HCT116 (cell line): ENCODE data around the gene CEMIP2. TPM values are rescaled to one million over a fixed set of nuclear protein-coding genes. Genes with fewer than 3 reads are reported as not detected.

Source experiments
- ATAC-seq: fragments of 200-7000 bp; cut with Tn5 transposase; 2 replicates; pipeline ENCODE4 v1.9.1; 2020; ENCODE audit warnings: mild to moderate bottlenecking, moderate library complexity
- BruUV-seq: library from RNA; stranded (reverse); fragments of 400-500 nt; replicated peaks from 2 replicates; lab custom pipeline; 2021; lab: Mats Ljungman, UMichigan
- CTCF ChIA-PET: fragments of 300-600 bp; sonication (Branson Sonifier 250); formaldehyde crosslinking; loops from one replicate; lab custom pipeline; 2021; ENCODE audit warnings: antibody characterized with exemption; lab: Charles Lee
- POLR2A ChIA-PET: fragments of 300-600, 350-600 bp; sonication (Branson Sonifier 250); formaldehyde crosslinking; loops from one replicate; lab custom pipeline; 2021; ENCODE audit warnings: antibody characterized with exemption; lab: Charles Lee
- RAD21 ChIA-PET, 2 experiments: fragments of 300-600 bp; sonication (Branson Sonifier 250); formaldehyde crosslinking; loops; one replicate each; lab custom pipeline; 2023; ENCODE audit warnings: low total read pairs in 2 of 2; ENCODE audit not compliant: uncharacterized antibody in 2 of 2, unreplicated experiment in 2 of 2, low non-redundant PET in 1 of 2; lab: Charles Lee
- DNase-seq: peaks from one replicate; pipeline ENCODE4 v3.0.0-alpha.2; 2010; ENCODE audit warnings: low read depth, low spot score
- H2AFZ ChIP-seq: fragments of 200-600 bp; shearing (Covaris generic), sonication (generic); 2 replicates; pipeline ENCODE4 v1.6.1; 2017; ENCODE audit warnings: low read depth, mixed run types, mixed read lengths, antibody characterized with exemption, low read length; ENCODE audit not compliant: poor library complexity, severe bottlenecking
- H3K27ac ChIP-seq: 2 replicates; pipeline ENCODE4 v1.5.1; 2012; ENCODE audit warnings: low read depth, low read length
- H3K27me3 ChIP-seq: fragments of 200-600 bp; sonication (generic); 2 replicates; pipeline ENCODE4 v1.6.1; 2016; ENCODE audit warnings: mixed run types, low read length, mixed read lengths; ENCODE audit not compliant: insufficient read depth
- H3K36me3 ChIP-seq, 2 experiments: fragments of 200-500 bp in 1 of 2; fragments of 200-600 bp in 1 of 2; sonication (Bioruptor generic) in 1 of 2; sonication (generic) in 1 of 2; 2 replicates each; pipeline versions ENCODE4 v1.5.1 to v1.6.1; 2014 to 2016; ENCODE audit warnings: low read length in 2 of 2, inconsistent platforms in 1 of 2, mixed read lengths in 1 of 2, mixed run types in 1 of 2; ENCODE audit not compliant: insufficient read depth in 2 of 2, control insufficient read depth in 1 of 2
- H3K4me1 ChIP-seq, 2 experiments: fragments of 200-600 bp in 1 of 2; sonication (generic) in 1 of 2; 2 replicates each; pipeline versions ENCODE4 v1.5.1 to v1.6.1; 2012 to 2017; ENCODE audit warnings: low read length in 2 of 2, inconsistent platforms in 1 of 2, mild to moderate bottlenecking in 1 of 2, mixed read lengths in 1 of 2, mixed run types in 1 of 2, moderate library complexity in 1 of 2; ENCODE audit not compliant: insufficient read depth in 2 of 2, control insufficient read depth in 1 of 2
- H3K4me2 ChIP-seq: fragments of 200-600 bp; sonication (generic); 2 replicates; pipeline ENCODE4 v1.6.1; 2017; ENCODE audit warnings: mixed run types, low read length, mixed read lengths
- H3K4me3 ChIP-seq, 2 experiments: fragments of 200-600 bp in 1 of 2; sonication (generic) in 1 of 2; replicated peaks in 1 of 2; 2 replicates each; pipeline ENCODE4 v1.5.1; 2011 to 2016; ENCODE audit warnings: low read length in 2 of 2, control low read depth in 1 of 2, low read depth in 1 of 2, mild to moderate bottlenecking in 1 of 2, mixed read lengths in 1 of 2, mixed run types in 1 of 2
- H3K79me2 ChIP-seq: fragments of 200-600 bp; sonication (generic); 2 replicates; pipeline ENCODE4 v1.6.1; 2017; ENCODE audit warnings: mild to moderate bottlenecking, mixed run types, low read length, moderate library complexity, mixed read lengths; ENCODE audit not compliant: insufficient read depth
- H3K9ac ChIP-seq: fragments of 200-600 bp; sonication (generic); 2 replicates; pipeline ENCODE4 v1.6.1; 2016; ENCODE audit warnings: low read length, mixed read lengths
- H3K9me2 ChIP-seq: fragments of 200-600 bp; sonication (generic), shearing (Covaris generic); 2 replicates; pipeline ENCODE4 v1.6.1; 2017; ENCODE audit warnings: mixed run types, mild to moderate bottlenecking, moderate library complexity; ENCODE audit not compliant: insufficient read depth
- H3K9me3 ChIP-seq, 2 experiments: fragments of 200-500 bp in 1 of 2; fragments of 200-600 bp in 1 of 2; sonication (Bioruptor generic) in 1 of 2; sonication (generic) in 1 of 2; 2 replicates each; pipeline ENCODE4 v1.6.1; 2014 to 2017; ENCODE audit warnings: low read length in 2 of 2, mixed read lengths in 2 of 2, inconsistent platforms in 1 of 2, low read depth in 1 of 2, mild to moderate bottlenecking in 1 of 2, mixed run types in 1 of 2, moderate library complexity in 1 of 2; ENCODE audit not compliant: control insufficient read depth in 1 of 2, insufficient read depth in 1 of 2
- H4K20me1 ChIP-seq: fragments of 200-600 bp; sonication (generic), shearing (Covaris generic); 2 replicates; pipeline ENCODE4 v1.6.1; 2017; ENCODE audit warnings: mixed run types, mild to moderate bottlenecking, moderate library complexity; ENCODE audit not compliant: insufficient read depth
- CBX3 ChIP-seq: IDR thresholded peaks from 2 replicates; pipeline ENCODE4 v1.6.1; 2012; ENCODE audit warnings: low read depth
- EGR1 ChIP-seq: IDR thresholded peaks from 2 replicates; pipeline ENCODE4 v1.6.1; 2012; ENCODE audit warnings: low read depth
- EZH2phosphoT487 ChIP-seq: fragments of 200-600 bp; IDR thresholded peaks from 2 replicates; pipeline ENCODE4 v1.6.1; 2018; ENCODE audit warnings: antibody characterized with exemption, borderline replicate concordance
- POLR2A ChIP-seq: IDR thresholded peaks from 2 replicates; pipeline ENCODE4 v1.7.0; 2011; ENCODE audit warnings: borderline replicate concordance; ENCODE audit not compliant: insufficient read depth, insufficient read length; ENCODE audit errors: extremely low read depth
- RAD21 ChIP-seq: IDR thresholded peaks from 2 replicates; pipeline ENCODE4 v1.6.1; 2012; ENCODE audit warnings: low read depth, mild to moderate bottlenecking
- ZNF274 ChIP-seq: fragments of 200-500 bp; sonication (Bioruptor generic); IDR thresholded peaks from 2 replicates; pipeline ENCODE4 v1.6.1; 2014; ENCODE audit warnings: mild to moderate bottlenecking, low read depth, low read length, inconsistent platforms
- intact Hi-C: fragments of 100-400 bp; cut with micrococcal nuclease; formaldehyde crosslinking; loops from 2 replicates; pipeline ENCODE4 v1.10.0; 2022
- total RNA-seq: library from RNA; stranded (reverse); gene quantifications from one replicate; pipeline ENCODE4 v1.2.1, GENCODE V29; 2021; ENCODE audit not compliant: unreplicated experiment
- TF ChIP-seq, protein P1 (sequence below): IDR thresholded peaks from 2 replicates; pipeline ENCODE4 v1.6.1; 2012
- TF ChIP-seq, protein P2 (sequence below): IDR thresholded peaks from 2 replicates; pipeline ENCODE4 v1.6.1; 2012; ENCODE audit warnings: low read depth
- TF ChIP-seq, protein P3 (sequence below): IDR thresholded peaks from 2 replicates; pipeline ENCODE4 v1.6.1; 2012

Gene CEMIP2
- total RNA-seq, 1 experiment from 2014 or later: 14.3 TPM

DNA sequence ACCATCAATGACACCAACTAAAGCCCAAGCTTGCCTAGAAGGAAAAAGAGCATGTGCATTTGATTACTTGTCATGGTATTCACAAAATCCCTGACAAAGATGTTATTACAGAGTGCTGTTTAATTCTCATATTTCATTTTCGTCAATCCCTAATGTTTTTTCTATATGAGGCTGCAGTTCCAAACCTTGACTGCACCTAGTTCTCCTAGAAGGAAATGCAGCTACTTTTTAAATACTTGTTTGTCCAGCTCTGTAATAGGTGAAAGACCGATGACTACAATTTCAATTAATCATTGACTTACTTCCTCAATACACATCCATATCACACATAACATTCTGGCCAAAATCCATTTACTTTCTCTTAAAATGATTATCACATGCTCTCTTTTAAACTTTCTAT is 28.1 kb downstream of the CEMIP2 start:
- ChIA-PET POLR2A (no interaction called here), RAD21 (no interaction called here), CTCF (no interaction called here)
- Histone ChIP-seq H4K20me1 (no peaks in the 10 kb centered on the region), H3K9me2 (no peaks in the 10 kb centered on the region), H3K9ac (no peak overlapping the region), H3K4me3 (no peak overlapping the region), H3K4me2 (no peak overlapping the region), H3K79me2 (no peaks in the 10 kb centered on the region), H2AFZ (no peak overlapping the region), H3K36me3 (no peaks in the 10 kb centered on the region), H3K27me3 (no peaks in the 10 kb centered on the region), H3K4me1 (peaks cover 7 to 15% of the 10 kb centered on the region in 2 experiments; a peak in 3 of 4 replicates), H3K9me3 (no peaks in the 10 kb centered on the region), H3K27ac (no peak overlapping the region)
- TF ChIP-seq, protein P1, sequence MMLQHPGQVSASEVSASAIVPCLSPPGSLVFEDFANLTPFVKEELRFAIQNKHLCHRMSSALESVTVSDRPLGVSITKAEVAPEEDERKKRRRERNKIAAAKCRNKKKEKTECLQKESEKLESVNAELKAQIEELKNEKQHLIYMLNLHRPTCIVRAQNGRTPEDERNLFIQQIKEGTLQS: no peak
- TF ChIP-seq, protein P2, sequence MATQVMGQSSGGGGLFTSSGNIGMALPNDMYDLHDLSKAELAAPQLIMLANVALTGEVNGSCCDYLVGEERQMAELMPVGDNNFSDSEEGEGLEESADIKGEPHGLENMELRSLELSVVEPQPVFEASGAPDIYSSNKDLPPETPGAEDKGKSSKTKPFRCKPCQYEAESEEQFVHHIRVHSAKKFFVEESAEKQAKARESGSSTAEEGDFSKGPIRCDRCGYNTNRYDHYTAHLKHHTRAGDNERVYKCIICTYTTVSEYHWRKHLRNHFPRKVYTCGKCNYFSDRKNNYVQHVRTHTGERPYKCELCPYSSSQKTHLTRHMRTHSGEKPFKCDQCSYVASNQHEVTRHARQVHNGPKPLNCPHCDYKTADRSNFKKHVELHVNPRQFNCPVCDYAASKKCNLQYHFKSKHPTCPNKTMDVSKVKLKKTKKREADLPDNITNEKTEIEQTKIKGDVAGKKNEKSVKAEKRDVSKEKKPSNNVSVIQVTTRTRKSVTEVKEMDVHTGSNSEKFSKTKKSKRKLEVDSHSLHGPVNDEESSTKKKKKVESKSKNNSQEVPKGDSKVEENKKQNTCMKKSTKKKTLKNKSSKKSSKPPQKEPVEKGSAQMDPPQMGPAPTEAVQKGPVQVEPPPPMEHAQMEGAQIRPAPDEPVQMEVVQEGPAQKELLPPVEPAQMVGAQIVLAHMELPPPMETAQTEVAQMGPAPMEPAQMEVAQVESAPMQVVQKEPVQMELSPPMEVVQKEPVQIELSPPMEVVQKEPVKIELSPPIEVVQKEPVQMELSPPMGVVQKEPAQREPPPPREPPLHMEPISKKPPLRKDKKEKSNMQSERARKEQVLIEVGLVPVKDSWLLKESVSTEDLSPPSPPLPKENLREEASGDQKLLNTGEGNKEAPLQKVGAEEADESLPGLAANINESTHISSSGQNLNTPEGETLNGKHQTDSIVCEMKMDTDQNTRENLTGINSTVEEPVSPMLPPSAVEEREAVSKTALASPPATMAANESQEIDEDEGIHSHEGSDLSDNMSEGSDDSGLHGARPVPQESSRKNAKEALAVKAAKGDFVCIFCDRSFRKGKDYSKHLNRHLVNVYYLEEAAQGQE: no peak
- TF ChIP-seq, protein P3, sequence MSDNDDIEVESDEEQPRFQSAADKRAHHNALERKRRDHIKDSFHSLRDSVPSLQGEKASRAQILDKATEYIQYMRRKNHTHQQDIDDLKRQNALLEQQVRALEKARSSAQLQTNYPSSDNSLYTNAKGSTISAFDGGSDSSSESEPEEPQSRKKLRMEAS: no peak
- TF ChIP-seq RAD21: no peak
- TF ChIP-seq ZNF274: no peak
- TF ChIP-seq POLR2A: no peak
- no peak for TF ChIP-seq CBX3
- TF ChIP-seq EGR1: no peak
- no peak for TF ChIP-seq EZH2phosphoT487
- intact Hi-C loops: no loop called here
- DNase-seq (no peak), ATAC-seq (no peak)
- BruUV-seq: no TSS peak
